GM18498 (cell line): ENCODE measurements around the gene OR2A7.
"Not testable (repeated sequence)": the region's sequence is repeated elsewhere in the genome, so short reads cannot be mapped to it uniquely, and the experiment has no call there.

Experiments
- ATAC-seq: cut with Tn5 transposase; IDR thresholded peaks from one replicate; pipeline ENCODE4 v1.9.1; 2021; ENCODE audit warnings: mild to moderate bottlenecking, moderate library complexity; ENCODE audit not compliant: unreplicated experiment

Gene OR2A7

GRCh38 chr7:144255471-144255897 lies 9.1 kb downstream of the OR2A7 start:
- no peak for ATAC-seq

- ATAC-seq: not testable (repeated sequence)
These were observed 12.3 kb downstream of the OR2A7 start for GRCh38 chr7:144252307-144252706.

- not testable (repeated sequence) for ATAC-seq
These were observed 16.8 kb downstream of the OR2A7 start for GRCh38 chr7:144247674-144248330.

DNA sequence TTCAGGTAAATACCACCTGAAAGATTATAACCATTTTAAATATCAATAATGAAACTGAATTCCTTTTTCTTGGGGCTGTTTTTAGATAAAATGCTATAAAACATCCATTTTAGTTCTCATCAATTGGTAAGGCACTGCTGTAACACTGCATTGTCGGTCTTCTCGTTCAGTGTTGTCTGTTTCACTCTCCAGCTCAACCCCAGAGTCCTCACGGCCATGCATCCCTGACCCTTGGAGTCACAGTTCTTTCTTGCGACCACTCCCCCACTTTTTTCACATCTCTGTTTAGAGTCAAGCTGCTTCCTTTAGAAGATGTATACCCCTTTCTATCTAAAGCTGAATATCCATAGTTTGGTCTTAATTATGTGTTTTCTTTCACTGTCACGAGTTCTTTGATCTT lies 17.6 kb downstream of the OR2A7 start:
- ATAC-seq: not testable (repeated sequence)

DNA sequence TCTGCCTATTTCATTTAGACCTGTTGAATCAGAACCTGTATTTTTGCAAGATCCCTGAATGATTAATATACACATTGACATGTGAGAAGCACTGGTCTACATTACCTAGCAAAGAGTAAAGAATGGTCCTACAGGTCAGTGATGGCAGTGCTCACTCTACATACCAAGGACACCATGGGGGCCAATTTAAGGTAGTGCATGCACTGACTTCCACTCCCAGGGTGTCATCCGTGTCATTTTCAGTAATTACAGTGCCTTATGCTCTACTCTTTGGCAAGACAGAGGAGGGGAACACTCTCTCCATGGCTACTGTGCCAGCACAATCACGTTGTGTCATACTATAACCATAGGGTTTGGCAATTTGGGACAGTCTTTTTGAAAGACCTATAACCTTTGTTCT lies 19.2 kb downstream of the OR2A7 start:
- not testable (repeated sequence) for ATAC-seq

DNA sequence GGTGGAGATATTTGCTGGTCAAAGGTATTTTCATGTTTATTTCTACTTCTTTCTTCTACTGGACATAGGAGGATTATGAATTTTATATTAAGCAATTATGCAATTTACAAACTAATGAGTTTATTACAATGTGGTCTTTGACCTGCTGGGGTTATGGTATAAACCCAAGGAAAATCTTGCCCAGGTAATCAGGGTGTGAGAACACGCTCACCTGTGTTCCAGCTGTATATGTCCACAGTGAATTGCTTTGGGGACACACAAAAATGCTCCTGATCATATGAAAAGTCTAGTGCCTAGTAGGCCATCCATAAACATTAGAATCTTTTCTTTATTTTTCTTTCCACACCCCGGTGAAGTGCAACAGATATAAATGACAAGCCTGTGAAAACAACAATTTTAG lies 25.2 kb downstream of the OR2A7 start, which contains the start of gene OR2A42:
Gene OR2A42, minus strand, starts transcription at position 241 of the 400 bp plus-strand sequence. CDS start 6,762 bp downstream, outside the sequence.
- ATAC-seq: not testable (repeated sequence)

- ATAC-seq: not testable (repeated sequence)
These were observed 26.0 kb downstream of the OR2A7 start for GRCh38 chr7:144238530-144239082.

DNA sequence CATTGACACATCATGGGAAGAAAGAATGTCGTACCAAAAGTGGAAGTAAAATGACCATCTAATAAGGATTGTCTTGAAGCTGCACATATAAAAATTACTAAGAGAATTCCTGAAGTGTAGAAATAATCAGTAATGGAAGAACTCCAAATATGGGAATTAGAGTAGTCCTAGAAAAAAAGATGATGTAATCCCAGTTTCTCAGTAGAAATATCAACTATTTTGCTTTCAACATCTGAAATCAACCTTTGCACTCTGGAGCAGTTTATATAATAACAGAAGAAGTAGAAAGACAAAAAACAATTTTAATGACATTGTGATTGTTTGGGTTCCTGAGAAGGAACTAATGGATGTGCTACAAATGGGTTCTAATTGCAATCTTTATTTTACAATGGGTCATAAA lies 31.6 kb downstream of the OR2A7 start:
- ATAC-seq: not testable (repeated sequence)

DNA sequence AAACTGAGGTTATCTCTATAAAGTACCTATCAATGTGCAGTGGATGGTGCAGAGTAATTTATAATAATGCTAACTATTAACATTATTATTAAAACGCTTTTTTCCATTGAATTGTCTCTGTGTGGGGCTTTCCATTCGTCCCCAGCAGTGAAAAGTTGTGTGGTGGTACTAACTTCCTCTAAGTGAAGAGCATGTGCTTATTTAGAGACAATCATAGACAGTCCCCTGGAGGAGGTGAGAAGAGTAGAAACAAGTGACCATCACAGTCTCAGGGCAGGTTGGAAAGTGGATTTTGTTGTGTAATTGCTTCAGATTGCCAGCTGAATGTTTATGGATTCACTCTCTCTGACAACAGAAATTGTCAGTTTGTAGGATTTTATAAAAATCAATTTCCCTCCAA lies 33.6 kb downstream of the OR2A7 start:
- ATAC-seq: not testable (repeated sequence)

GRCh38 chr7:144228810-144229209 lies 35.8 kb downstream of the OR2A7 start:
- ATAC-seq: not testable (repeated sequence)

DNA sequence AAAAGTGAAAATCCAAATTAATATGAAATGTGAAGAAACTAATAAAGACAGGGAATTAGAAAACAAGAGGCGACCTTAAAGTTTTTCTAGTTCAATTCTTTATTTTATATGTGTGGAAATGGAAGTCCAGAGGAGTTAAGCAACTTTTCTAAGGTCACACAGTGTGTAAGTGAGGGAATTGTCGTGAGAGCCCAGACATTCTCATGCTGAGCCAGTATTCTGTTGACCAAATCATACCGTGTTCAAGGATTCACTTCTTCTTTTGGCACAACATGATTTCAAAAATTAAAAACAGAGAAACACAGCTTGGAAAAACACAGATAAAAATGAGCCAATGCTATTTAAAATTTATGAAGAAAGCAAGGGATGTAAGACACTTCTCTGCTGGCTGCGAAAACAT lies 37.7 kb downstream of the OR2A7 start:
- ATAC-seq: not testable (repeated sequence)

GRCh38 chr7:144223675-144224074 lies 40.9 kb downstream of the OR2A7 start:
- not testable (repeated sequence) for ATAC-seq

- not testable (repeated sequence) for ATAC-seq
These were observed 44.1 kb downstream of the OR2A7 start for GRCh38 chr7:144220531-144220930.

DNA sequence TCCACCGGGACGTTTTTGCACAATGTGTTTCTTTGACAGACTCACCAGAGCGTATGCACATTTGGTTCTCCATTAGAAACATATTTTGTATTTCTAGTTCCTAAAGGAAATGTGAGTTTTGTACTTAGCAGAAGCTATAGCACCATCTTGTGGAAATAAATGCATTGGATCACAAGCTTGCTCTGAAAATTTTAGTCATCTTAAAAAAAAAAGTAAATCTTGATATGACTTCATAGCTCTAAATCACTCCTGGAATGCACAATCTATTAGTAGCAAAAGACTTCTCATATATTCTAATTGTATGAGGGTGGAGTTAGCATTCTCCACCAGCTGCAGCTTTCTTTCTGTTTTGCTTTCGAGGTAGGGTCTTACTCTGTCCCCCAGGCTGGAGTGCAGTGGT lies 45.4 kb downstream of the OR2A7 start:
- not testable (repeated sequence) for ATAC-seq

- ATAC-seq: not testable (repeated sequence)
These were observed 46.0 kb downstream of the OR2A7 start for GRCh38 chr7:144218581-144218980.

DNA sequence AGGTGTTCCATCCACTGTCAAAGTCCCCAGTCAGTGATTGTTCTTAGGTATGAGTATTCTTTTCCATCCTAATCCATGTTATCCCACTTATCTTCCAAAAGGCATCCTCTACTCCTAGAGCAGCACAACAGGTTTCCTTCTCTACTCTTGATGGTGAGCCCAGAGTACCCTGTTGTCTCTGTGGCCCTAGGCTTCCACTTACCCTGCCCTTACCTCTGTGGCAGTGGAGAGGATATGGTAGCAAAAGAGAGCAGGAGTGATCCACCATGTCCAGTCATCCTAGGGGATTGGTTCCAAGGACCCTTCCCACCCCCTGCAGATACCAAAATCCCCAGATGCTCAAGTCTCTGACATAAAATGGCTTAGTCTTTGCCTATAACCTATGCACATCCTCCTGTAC lies 47.4 kb downstream of the OR2A7 start:
- ATAC-seq: not testable (repeated sequence)
